ENCODE data around the gene MRPL30. TPM values are rescaled to one million over a fixed set of nuclear protein-coding genes. Genes with fewer than 3 reads are reported as not detected.
A peak's percentile ranks its signal among the peaks of the same experiment; 100 is the strongest.
"Not testable (repeated sequence)": the region's sequence is repeated elsewhere in the genome, so short reads cannot be mapped to it uniquely, and the experiment has no call there.

MRPL30 gene
- total and polyA plus RNA-seq, 2 donors: 27.9 to 39.9 TPM

DNA sequence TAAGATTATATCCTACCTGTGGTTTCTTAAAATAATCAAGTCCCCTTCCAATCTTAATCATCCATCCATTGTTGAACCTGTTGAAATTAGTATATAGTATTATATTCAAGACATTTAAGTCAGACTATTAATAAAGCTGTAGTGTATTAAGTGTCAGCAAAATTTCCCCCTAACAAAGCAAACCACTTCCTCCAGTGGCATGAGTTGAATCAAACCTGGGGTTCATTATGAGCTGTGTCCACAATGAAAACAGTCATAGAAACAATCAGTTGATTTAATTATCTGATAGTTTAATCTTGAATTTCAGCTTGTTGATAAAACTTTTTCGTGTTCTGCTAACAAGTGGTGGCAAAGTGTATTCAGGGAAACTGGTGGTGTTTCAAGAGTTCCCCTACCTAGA is 11.4 kb upstream of the MRPL30 start:
- no peaks in the 10 kb centered on the region for H3K4me1 ChIP-seq (ENCODE audit: control insufficient read depth in 2 of 2, insufficient read depth in 2 of 2, low read length in 2 of 2)
- peaks cover 20 to 39% of the 10 kb centered on the region in 2 donors for H3K36me3 ChIP-seq (ENCODE audit: control insufficient read depth in 2 of 2, insufficient read depth in 2 of 2, low read length in 1 of 2)
- H3K4me3 ChIP-seq (ENCODE audit: low read length in 2 of 2): no peak overlapping the region
- no peaks in the 10 kb centered on the region for H3K27me3 ChIP-seq (ENCODE audit: control insufficient read depth in 2 of 2, insufficient read depth in 1 of 2, low read length in 1 of 2)
- no peak overlapping the region for H3K27ac ChIP-seq (ENCODE audit: low read depth in 1 of 2, low read length in 1 of 2)
- WGBS: 93% methylated on average over 1 of the region's 1 CpG
- H3K9me3 ChIP-seq (ENCODE audit: control insufficient read depth in 2 of 2, insufficient read depth in 1 of 2, low read length in 1 of 2): no peaks in the 10 kb centered on the region
- DNase-seq (ENCODE audit: low read depth in 6 of 9, low spot score in 9 of 9): no peak

DNA sequence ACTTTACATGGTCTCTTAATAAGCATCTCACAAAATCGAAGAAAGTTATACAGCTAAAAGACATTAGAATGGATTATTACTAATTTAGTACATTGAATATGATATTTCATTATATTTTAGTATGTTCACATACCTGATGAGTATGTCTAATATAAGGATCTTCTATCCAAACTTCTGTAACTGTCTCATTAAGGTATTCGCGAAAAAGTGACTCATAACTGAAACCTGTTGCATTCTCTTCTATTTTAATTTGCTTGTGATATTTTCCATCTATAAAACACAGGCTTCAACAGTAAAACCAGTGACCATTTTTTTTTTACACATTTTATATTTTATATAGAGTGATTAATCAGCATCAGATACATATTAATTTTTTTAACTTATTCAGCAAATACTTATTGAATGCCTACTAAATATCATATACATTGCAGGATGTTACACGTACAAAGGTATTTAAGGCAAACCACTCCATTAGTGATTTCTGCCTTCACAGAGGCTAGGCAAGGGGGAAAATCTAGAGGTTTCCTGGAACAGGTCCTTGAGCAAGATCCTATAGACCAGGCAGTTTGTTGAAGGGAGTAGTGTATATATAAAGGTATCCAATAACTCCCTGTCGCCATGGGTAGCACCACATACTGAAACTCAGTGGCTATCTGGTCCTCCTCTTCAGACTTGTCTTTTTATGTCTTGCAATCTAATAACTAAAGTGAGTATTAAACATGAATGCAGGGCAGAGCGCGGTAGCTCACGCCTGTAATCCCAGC is 9.4 kb upstream of the MRPL30 start:
- WGBS: 98% methylated on average over 8 of the region's 8 CpGs

DNA sequence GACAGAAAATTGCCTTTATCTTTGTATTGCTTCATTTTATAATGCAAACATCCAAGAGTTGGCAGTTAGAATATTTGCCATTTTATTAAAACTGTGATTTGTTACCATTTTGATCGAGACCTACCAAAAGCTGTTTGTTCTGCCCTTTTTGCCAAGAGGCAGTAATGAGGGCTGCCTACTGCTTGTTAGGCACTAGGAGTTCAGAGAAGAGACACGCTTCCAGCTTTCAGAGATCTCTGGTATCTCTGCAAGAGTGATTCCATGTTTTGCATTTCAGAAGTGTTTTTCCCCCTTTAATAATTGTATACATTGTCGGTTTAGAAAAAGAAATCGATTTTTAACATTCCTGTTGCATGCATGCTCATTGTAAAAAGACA is 628 bp downstream of the MRPL30 start:
- Histone ChIP-seq H3K9me3 (ENCODE audit: control insufficient read depth in 2 of 2, insufficient read depth in 1 of 2, low read length in 1 of 2) (no peaks in the 10 kb centered on the region), H3K27me3 (ENCODE audit: control insufficient read depth in 2 of 2, insufficient read depth in 1 of 2, low read length in 1 of 2) (no peaks in the 10 kb centered on the region), H3K36me3 (ENCODE audit: control insufficient read depth in 2 of 2, insufficient read depth in 2 of 2, low read length in 1 of 2) (no peaks in the 10 kb centered on the region), H3K4me3 (ENCODE audit: low read length in 2 of 2) (peak overlapping the region; percentile 85 to 94), H3K4me1 (ENCODE audit: control insufficient read depth in 2 of 2, insufficient read depth in 2 of 2, low read length in 2 of 2) (peaks cover 8 to 20% of the 10 kb centered on the region in 2 donors), H3K27ac (ENCODE audit: low read depth in 1 of 2, low read length in 1 of 2) (no peak overlapping the region)
- 5% methylated on average over 4 of the region's 4 CpGs for WGBS
- peak in 4 of 9 donors; percentile 2 to 31 (median 16) for DNase-seq (ENCODE audit: low read depth in 6 of 9, low spot score in 9 of 9)

More for the DNA sequence above, 9.4 kb upstream of the MRPL30 start:
- H3K27me3 ChIP-seq (ENCODE audit: control insufficient read depth in 2 of 2, insufficient read depth in 1 of 2, low read length in 1 of 2): no peaks in the 10 kb centered on the region
- no peak for DNase-seq (ENCODE audit: low read depth in 6 of 9, low spot score in 9 of 9)
- peaks cover 20 to 37% of the 10 kb centered on the region in 2 donors for H3K36me3 ChIP-seq (ENCODE audit: control insufficient read depth in 2 of 2, insufficient read depth in 2 of 2, low read length in 1 of 2)
- no peaks in the 10 kb centered on the region for H3K4me1 ChIP-seq (ENCODE audit: control insufficient read depth in 2 of 2, insufficient read depth in 2 of 2, low read length in 2 of 2)
- no peaks in the 10 kb centered on the region for H3K9me3 ChIP-seq (ENCODE audit: control insufficient read depth in 2 of 2, insufficient read depth in 1 of 2, low read length in 1 of 2)
- no peak overlapping the region for H3K27ac ChIP-seq (ENCODE audit: low read depth in 1 of 2, low read length in 1 of 2)
- H3K4me3 ChIP-seq (ENCODE audit: low read length in 2 of 2): no peak overlapping the region

DNA sequence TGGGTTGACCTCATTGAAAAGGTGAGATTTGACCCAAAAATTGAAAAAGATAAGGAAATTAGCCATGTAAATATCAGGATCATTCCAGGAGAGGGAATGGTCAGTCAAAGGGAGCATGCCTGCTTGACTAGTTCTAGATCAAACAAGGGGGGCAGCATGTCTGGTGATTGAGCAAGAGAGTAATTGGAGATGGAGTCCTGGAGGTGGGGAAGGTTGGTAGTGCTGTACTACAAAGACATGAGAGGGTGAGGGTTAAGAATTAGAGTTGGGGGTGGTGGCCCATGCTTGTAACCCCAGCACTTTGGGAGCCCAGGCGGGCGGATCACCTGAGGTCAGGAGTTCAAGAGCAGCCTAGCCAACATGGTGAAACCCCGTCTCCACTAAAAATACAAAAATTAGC is 2.0 kb downstream of the MRPL30 start:
- H3K36me3 ChIP-seq (ENCODE audit: control insufficient read depth in 2 of 2, insufficient read depth in 2 of 2, low read length in 1 of 2): peaks cover 0 to 11% of the 10 kb centered on the region in 2 donors
- no peaks in the 10 kb centered on the region for H3K9me3 ChIP-seq (ENCODE audit: control insufficient read depth in 2 of 2, insufficient read depth in 1 of 2, low read length in 1 of 2)
- no peak for DNase-seq (ENCODE audit: low read depth in 6 of 9, low spot score in 9 of 9)
- no peak overlapping the region for H3K4me3 ChIP-seq (ENCODE audit: low read length in 2 of 2)
- peaks cover 8 to 20% of the 10 kb centered on the region in 2 donors for H3K4me1 ChIP-seq (ENCODE audit: control insufficient read depth in 2 of 2, insufficient read depth in 2 of 2, low read length in 2 of 2)
- no peaks in the 10 kb centered on the region for H3K27me3 ChIP-seq (ENCODE audit: control insufficient read depth in 2 of 2, insufficient read depth in 1 of 2, low read length in 1 of 2)
- 97% methylated on average over 3 of the region's 3 CpGs for WGBS
- H3K27ac ChIP-seq (ENCODE audit: low read depth in 1 of 2, low read length in 1 of 2): no peak overlapping the region

DNA sequence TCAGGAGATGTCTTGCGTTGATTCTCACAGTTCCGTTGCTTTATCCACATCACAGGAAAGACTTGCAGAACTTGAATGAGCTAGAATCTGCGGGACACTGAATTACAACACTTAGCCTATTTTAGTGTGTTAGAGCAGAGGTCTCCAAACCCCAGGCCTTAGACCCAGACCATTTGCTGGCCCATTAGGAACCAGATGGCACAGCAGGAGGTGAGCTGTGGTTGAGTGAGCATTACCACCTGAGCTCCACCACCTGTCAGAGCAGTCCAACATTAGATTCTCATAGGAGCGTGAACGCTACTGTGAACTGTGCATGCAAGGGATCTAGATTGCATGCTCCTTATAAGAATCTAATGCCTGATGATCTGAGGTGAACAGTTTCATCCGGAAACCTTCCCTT is 3.8 kb downstream of the MRPL30 start:
- no peak for DNase-seq (ENCODE audit: low read depth in 6 of 9, low spot score in 9 of 9)
- Histone ChIP-seq H3K36me3 (ENCODE audit: control insufficient read depth in 2 of 2, insufficient read depth in 2 of 2, low read length in 1 of 2) (peaks cover 0 to 23% of the 10 kb centered on the region in 2 donors), H3K4me1 (ENCODE audit: control insufficient read depth in 2 of 2, insufficient read depth in 2 of 2, low read length in 2 of 2) (peaks cover 6 to 12% of the 10 kb centered on the region in 2 donors), H3K9me3 (ENCODE audit: control insufficient read depth in 2 of 2, insufficient read depth in 1 of 2, low read length in 1 of 2) (no peaks in the 10 kb centered on the region), H3K4me3 (ENCODE audit: low read length in 2 of 2) (no peak overlapping the region), H3K27ac (ENCODE audit: low read depth in 1 of 2, low read length in 1 of 2) (no peak overlapping the region), H3K27me3 (ENCODE audit: control insufficient read depth in 2 of 2, insufficient read depth in 1 of 2, low read length in 1 of 2) (no peaks in the 10 kb centered on the region)
- WGBS: 81% methylated on average over 6 of the region's 6 CpGs

DNA sequence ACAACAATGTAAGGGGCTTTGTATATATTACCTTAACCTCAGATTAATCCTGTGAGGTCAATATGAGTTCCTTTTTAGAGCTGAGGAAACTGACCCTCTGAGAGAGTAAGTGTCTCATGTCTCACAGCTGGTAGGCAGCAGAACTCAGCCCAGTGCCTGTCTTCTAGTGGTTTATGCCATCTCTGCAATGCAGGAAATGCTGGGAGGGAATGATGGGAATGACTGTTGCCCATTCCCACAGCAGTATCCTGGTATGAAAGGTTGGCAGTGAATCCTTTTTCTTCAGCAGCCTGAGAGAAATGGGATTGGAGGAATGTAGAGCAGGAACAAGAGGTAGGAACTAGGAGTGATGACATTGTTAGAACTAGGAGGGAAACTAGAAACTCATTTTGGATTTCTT is 6.0 kb downstream of the MRPL30 start:
- Histone ChIP-seq H3K36me3 (ENCODE audit: control insufficient read depth in 2 of 2, insufficient read depth in 2 of 2, low read length in 1 of 2) (peaks cover 5 to 37% of the 10 kb centered on the region in 2 donors), H3K4me3 (ENCODE audit: low read length in 2 of 2) (no peak overlapping the region), H3K4me1 (ENCODE audit: control insufficient read depth in 2 of 2, insufficient read depth in 2 of 2, low read length in 2 of 2) (peaks cover 0 to 4% of the 10 kb centered on the region in 2 donors), H3K9me3 (ENCODE audit: control insufficient read depth in 2 of 2, insufficient read depth in 1 of 2, low read length in 1 of 2) (no peaks in the 10 kb centered on the region), H3K27me3 (ENCODE audit: control insufficient read depth in 2 of 2, insufficient read depth in 1 of 2, low read length in 1 of 2) (no peaks in the 10 kb centered on the region), H3K27ac (ENCODE audit: low read depth in 1 of 2, low read length in 1 of 2) (no peak overlapping the region)
- no peak for DNase-seq (ENCODE audit: low read depth in 6 of 9, low spot score in 9 of 9)

DNA sequence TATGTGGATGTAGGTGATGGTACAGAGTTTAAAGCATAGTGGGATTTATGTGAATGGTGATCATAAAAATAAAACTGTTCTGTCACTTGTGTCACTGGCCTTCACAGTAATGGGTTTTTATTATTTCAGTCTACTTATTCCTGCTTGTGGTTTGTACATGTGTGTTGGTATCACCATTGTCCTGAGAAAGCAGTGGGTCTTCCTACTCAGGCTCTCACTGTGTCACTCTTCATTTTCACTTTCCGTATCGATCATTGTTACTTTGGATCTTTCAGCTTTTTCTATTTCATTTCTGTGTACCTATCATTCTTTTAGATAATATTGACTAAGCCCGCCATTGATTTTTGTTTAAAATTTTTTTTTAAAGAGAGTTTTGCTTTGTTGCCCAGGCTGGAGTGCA is 7.4 kb downstream of the MRPL30 start:
- Histone ChIP-seq H3K4me1 (ENCODE audit: control insufficient read depth in 2 of 2, insufficient read depth in 2 of 2, low read length in 2 of 2) (no peaks in the 10 kb centered on the region), H3K4me3 (ENCODE audit: low read length in 2 of 2) (no peak overlapping the region), H3K36me3 (ENCODE audit: control insufficient read depth in 2 of 2, insufficient read depth in 2 of 2, low read length in 1 of 2) (peaks cover 9 to 41% of the 10 kb centered on the region in 2 donors), H3K9me3 (ENCODE audit: control insufficient read depth in 2 of 2, insufficient read depth in 1 of 2, low read length in 1 of 2) (no peaks in the 10 kb centered on the region), H3K27me3 (ENCODE audit: control insufficient read depth in 2 of 2, insufficient read depth in 1 of 2, low read length in 1 of 2) (no peaks in the 10 kb centered on the region), H3K27ac (ENCODE audit: low read depth in 1 of 2, low read length in 1 of 2) (no peak overlapping the region)
- 99% methylated on average over 3 of the region's 3 CpGs for WGBS
- no peak for DNase-seq (ENCODE audit: low read depth in 6 of 9, low spot score in 9 of 9)

DNA sequence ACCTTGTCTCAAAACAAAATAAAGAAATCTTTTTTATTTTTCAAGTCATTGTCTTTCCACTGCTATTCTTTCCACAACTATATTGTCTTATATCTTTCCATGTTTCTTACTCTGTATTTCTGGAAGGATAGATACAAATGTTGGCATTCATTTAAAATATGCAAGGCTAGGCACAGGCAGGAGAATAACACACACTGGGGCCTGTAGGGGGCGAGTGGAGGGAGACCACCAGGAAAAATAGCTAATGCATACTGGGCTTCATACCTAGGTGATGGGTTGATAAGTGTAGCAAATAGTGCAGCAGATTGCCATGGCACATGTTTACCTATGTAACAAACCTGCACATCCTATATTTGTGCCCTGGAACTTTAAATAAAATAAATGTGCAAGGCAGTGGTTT is 9.6 kb downstream of the MRPL30 start:
- H3K9me3 ChIP-seq (ENCODE audit: control insufficient read depth in 2 of 2, insufficient read depth in 1 of 2, low read length in 1 of 2): no peaks in the 10 kb centered on the region
- no peak overlapping the region for H3K4me3 ChIP-seq (ENCODE audit: low read length in 2 of 2)
- DNase-seq (ENCODE audit: low read depth in 6 of 9, low spot score in 9 of 9): no peak
- 100% methylated on average over 1 of the region's 1 CpG for WGBS
- H3K4me1 ChIP-seq (ENCODE audit: control insufficient read depth in 2 of 2, insufficient read depth in 2 of 2, low read length in 2 of 2): no peaks in the 10 kb centered on the region
- no peaks in the 10 kb centered on the region for H3K27me3 ChIP-seq (ENCODE audit: control insufficient read depth in 2 of 2, insufficient read depth in 1 of 2, low read length in 1 of 2)
- no peak overlapping the region for H3K27ac ChIP-seq (ENCODE audit: low read depth in 1 of 2, low read length in 1 of 2)
- peaks cover 12 to 50% of the 10 kb centered on the region in 2 donors for H3K36me3 ChIP-seq (ENCODE audit: control insufficient read depth in 2 of 2, insufficient read depth in 2 of 2, low read length in 1 of 2)

DNA sequence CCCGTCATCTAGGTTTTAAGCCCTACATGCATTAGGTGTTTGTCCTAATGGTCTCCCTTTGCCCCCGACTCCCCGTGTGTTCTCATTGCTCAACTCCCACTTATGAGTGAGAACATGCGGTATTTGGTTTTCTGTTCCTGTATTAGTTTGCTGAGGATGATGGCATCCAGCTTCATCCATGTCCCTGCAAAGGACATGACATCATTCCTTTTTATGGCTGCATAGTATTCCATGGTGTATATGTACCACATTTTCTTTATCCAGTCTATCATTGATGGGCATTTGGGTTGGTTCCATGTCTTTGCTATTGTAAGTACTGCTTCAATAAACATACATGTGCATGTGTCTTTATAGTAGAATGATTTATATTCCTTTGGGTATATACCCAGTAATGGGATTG is 11.4 kb downstream of the MRPL30 start:
- H3K27ac ChIP-seq (ENCODE audit: low read depth in 1 of 2, low read length in 1 of 2); H3K9me3 ChIP-seq (ENCODE audit: control insufficient read depth in 2 of 2, insufficient read depth in 1 of 2, low read length in 1 of 2); H3K4me3 ChIP-seq (ENCODE audit: low read length in 2 of 2); DNase-seq (ENCODE audit: low read depth in 6 of 9, low spot score in 9 of 9); H3K27me3 ChIP-seq (ENCODE audit: control insufficient read depth in 2 of 2, insufficient read depth in 1 of 2, low read length in 1 of 2); H3K4me1 ChIP-seq (ENCODE audit: control insufficient read depth in 2 of 2, insufficient read depth in 2 of 2, low read length in 2 of 2): not testable (repeated sequence)
- peaks cover 25 to 62% of the 10 kb centered on the region in 2 donors for H3K36me3 ChIP-seq (ENCODE audit: control insufficient read depth in 2 of 2, insufficient read depth in 2 of 2, low read length in 1 of 2)
- WGBS: 97% methylated on average over 4 of the region's 4 CpGs

All from thymus (tissue), 11 donors.